NCI-H128 (cell line): ENCODE measurements around the gene PKNOX2.

Experiments used
- DNase-seq: peaks from one replicate; lab custom pipeline; 2025; ENCODE audit not compliant: unreplicated experiment; lab: John Stamatoyannopoulos, UW

PKNOX2 gene

GRCh38 chr11:125171974-125172373, 7.4 kb downstream of the PKNOX2 start:
- no peak for DNase-seq

- DNase-seq: no peak
These were observed 8.5 kb downstream of the PKNOX2 start for GRCh38 chr11:125173027-125173426.

- DNase-seq: no peak
These were observed 9.0 kb downstream of the PKNOX2 start for GRCh38 chr11:125173556-125173955.

- DNase-seq: no peak
These were observed 9.5 kb downstream of the PKNOX2 start for GRCh38 chr11:125174057-125174456.

- DNase-seq: no peak
These were observed 10.1 kb downstream of the PKNOX2 start for GRCh38 chr11:125174686-125175085.

GRCh38 chr11:125175166-125175565, 10.6 kb downstream of the PKNOX2 start:
- no peak for DNase-seq

- DNase-seq: no peak
These were observed 11.5 kb downstream of the PKNOX2 start for GRCh38 chr11:125175896-125176575.

- no peak for DNase-seq
These were observed 12.3 kb downstream of the PKNOX2 start for GRCh38 chr11:125176866-125177265.

- DNase-seq: no peak
These were observed 13.0 kb downstream of the PKNOX2 start for GRCh38 chr11:125177543-125177942.

GRCh38 chr11:125179346-125179745, 14.8 kb downstream of the PKNOX2 start:
- DNase-seq: no peak

GRCh38 chr11:125179895-125180294, 15.3 kb downstream of the PKNOX2 start:
- no peak for DNase-seq

- no peak for DNase-seq
These were observed 16.1 kb downstream of the PKNOX2 start for GRCh38 chr11:125180413-125181305.

GRCh38 chr11:125182573-125182972, 18.0 kb downstream of the PKNOX2 start:
- no peak for DNase-seq

GRCh38 chr11:125183641-125184040, 19.1 kb downstream of the PKNOX2 start:
- DNase-seq: no peak

GRCh38 chr11:125188021-125188420, 23.5 kb downstream of the PKNOX2 start:
- DNase-seq: no peak

GRCh38 chr11:125190566-125190965, 26.0 kb downstream of the PKNOX2 start:
- DNase-seq: no peak

GRCh38 chr11:125192183-125192582, 27.6 kb downstream of the PKNOX2 start:
- DNase-seq: no peak

- no peak for DNase-seq
These were observed 28.3 kb downstream of the PKNOX2 start for GRCh38 chr11:125192717-125193415.

GRCh38 chr11:125193416-125193726, 28.8 kb downstream of the PKNOX2 start:
- DNase-seq: no peak

- DNase-seq: no peak
These were observed 29.3 kb downstream of the PKNOX2 start for GRCh38 chr11:125193841-125194240.

- DNase-seq: no peak
These were observed 35.4 kb downstream of the PKNOX2 start for GRCh38 chr11:125199915-125200314.

- no peak for DNase-seq
These were observed 35.9 kb downstream of the PKNOX2 start for GRCh38 chr11:125200441-125200840.
